Astrocyte (in vitro differentiated cells and primary cell): ENCODE measurements around the gene PBOV1.

Source experiments
- CTCF ChIP-seq: IDR thresholded peaks from 2 replicates; pipeline ENCODE4 v1.5.1; 2011; ENCODE audit warnings: low read depth, mild to moderate bottlenecking, inconsistent platforms, low read length, moderate library complexity; ENCODE audit not compliant: insufficient read depth
- EZH2 ChIP-seq: IDR thresholded peaks from 2 replicates; pipeline ENCODE4 v1.6.1; 2012; ENCODE audit warnings: mild to moderate bottlenecking, low read length, inconsistent platforms; ENCODE audit not compliant: insufficient read depth

- TF ChIP-seq EZH2 (no peak), CTCF (no peak)
These were observed 39.3 kb upstream of the PBOV1 start for GRCh38 chr6:138257638-138258040.
